HG03571 (cell line): Measurements from ENCODE around the gene CAPN2.
"Not testable (repeated sequence)": the region's sequence is repeated elsewhere in the genome, so short reads cannot be mapped to it uniquely, and the experiment has no call there.

Experiments used
- ATAC-seq: cut with Tn5 transposase; IDR thresholded peaks from one replicate; pipeline ENCODE4 v1.9.1; 2021; ENCODE audit not compliant: unreplicated experiment

Gene CAPN2

GRCh38 chr1:223716302-223716862, 4.0 kb downstream of the CAPN2 start:
- ATAC-seq: peak; percentile 41

- ATAC-seq: no peak
These were observed 4.8 kb downstream of the CAPN2 start for GRCh38 chr1:223717123-223717522.

- ATAC-seq: no peak
These were observed 5.5 kb downstream of the CAPN2 start for GRCh38 chr1:223717695-223718363.

- ATAC-seq: no peak
These were observed 6.5 kb downstream of the CAPN2 start for GRCh38 chr1:223718850-223719249.

GRCh38 chr1:223720971-223721591, 8.7 kb downstream of the CAPN2 start:
- no peak for ATAC-seq

- ATAC-seq: no peak
These were observed 9.6 kb downstream of the CAPN2 start for GRCh38 chr1:223721658-223722607.

- ATAC-seq: no peak
These were observed 11.1 kb downstream of the CAPN2 start for GRCh38 chr1:223723351-223723904.

GRCh38 chr1:223724376-223724775, 12.0 kb downstream of the CAPN2 start:
- ATAC-seq: no peak

- ATAC-seq: no peak
These were observed 13.2 kb downstream of the CAPN2 start for GRCh38 chr1:223725578-223725977.

GRCh38 chr1:223726380-223727001, 14.2 kb downstream of the CAPN2 start:
- ATAC-seq: peak; percentile 94

- no peak for ATAC-seq
These were observed 15.2 kb downstream of the CAPN2 start for GRCh38 chr1:223727541-223727940.

- ATAC-seq: no peak
These were observed 17.6 kb downstream of the CAPN2 start for GRCh38 chr1:223729906-223730305.

GRCh38 chr1:223730479-223731132, 18.3 kb downstream of the CAPN2 start:
- ATAC-seq: no peak

- no peak for ATAC-seq
These were observed 18.9 kb downstream of the CAPN2 start for GRCh38 chr1:223731133-223731770.

- no peak for ATAC-seq
These were observed 20.9 kb downstream of the CAPN2 start for GRCh38 chr1:223732993-223733798.

GRCh38 chr1:223733898-223734852, 21.8 kb downstream of the CAPN2 start:
- no peak for ATAC-seq

GRCh38 chr1:223736638-223737037, 24.3 kb downstream of the CAPN2 start:
- not testable (repeated sequence) for ATAC-seq

- no peak for ATAC-seq
These were observed 25.0 kb downstream of the CAPN2 start for GRCh38 chr1:223737342-223737741.
